Hepatocyte (in vitro differentiated cells): Measurements from ENCODE around the gene NKAIN2.

ENCODE experiments used
- CTCF ChIP-seq: fragments of 200-600 bp; sonication (generic); IDR thresholded peaks from 2 replicates; pipeline ENCODE4 v1.5.1; 2016; ENCODE audit warnings: antibody characterized with exemption, mild to moderate bottlenecking; ENCODE audit not compliant: poor library complexity
- EZH2phosphoT487 ChIP-seq: fragments of 200-600 bp; sonication (generic); IDR thresholded peaks from one replicate; pipeline ENCODE4 v1.6.1; 2018; ENCODE audit warnings: antibody characterized with exemption, mild to moderate bottlenecking, low read depth, moderate library complexity; ENCODE audit not compliant: unreplicated experiment, severe bottlenecking

- no peak for TF ChIP-seq CTCF
- no peak for TF ChIP-seq EZH2phosphoT487
These were observed 526.5 kb downstream of the NKAIN2 start for GRCh38 chr6:124330197-124330596.
